HG02885 (cell line): Measurements from ENCODE around the gene ASIC4.

Experiments used
- ATAC-seq: cut with Tn5 transposase; IDR thresholded peaks from one replicate; pipeline ENCODE4 v1.9.1; 2021; ENCODE audit warnings: mild to moderate bottlenecking; ENCODE audit not compliant: unreplicated experiment, poor library complexity

ASIC4 gene

DNA sequence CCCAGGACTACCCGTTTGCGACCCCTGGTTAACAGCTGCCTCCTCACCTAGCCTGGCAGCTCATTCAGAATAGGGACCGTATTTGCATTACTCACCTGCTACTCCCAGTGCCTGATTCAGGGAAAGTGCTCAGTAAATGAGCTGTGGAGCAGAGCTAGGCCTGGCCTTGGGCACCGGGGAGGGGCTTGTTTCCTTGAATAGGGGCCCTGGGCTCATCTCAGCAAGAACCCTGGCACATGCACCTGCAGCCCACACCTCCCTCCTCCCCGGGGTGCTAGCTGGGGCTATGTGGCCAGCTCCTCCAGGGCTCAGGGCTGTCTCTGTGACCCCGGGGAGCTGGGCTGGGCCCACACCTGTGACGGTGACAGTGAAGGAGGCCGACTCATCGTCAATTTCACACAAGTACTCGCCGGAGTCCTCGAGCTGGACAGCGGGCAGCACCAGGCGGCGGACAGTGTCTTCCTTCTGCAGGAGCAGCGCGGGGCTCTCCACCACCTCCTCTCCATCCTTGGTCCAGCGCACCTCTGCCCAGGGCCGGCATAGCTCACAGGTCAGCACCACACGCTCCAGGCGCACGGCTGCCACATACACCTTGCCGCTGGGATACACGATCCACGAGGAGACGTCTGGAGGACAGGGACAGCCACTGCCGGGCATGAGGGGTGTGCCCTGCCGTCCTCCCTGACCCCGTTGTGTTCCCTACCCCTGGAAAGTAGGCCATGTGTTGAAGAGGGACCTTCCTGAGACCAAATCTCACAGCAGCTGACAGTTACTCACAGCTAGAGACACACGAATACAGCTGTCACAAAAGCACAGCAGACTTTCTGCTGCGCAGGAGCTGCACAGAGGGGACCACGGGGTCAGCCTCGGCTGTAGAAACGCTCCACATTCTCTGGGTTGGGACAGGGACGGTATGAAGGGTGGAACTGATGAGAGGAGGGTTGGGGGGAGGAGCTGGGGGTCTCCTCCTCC is 48.1 kb downstream of the ASIC4 start:
- ATAC-seq = no peak

DNA sequence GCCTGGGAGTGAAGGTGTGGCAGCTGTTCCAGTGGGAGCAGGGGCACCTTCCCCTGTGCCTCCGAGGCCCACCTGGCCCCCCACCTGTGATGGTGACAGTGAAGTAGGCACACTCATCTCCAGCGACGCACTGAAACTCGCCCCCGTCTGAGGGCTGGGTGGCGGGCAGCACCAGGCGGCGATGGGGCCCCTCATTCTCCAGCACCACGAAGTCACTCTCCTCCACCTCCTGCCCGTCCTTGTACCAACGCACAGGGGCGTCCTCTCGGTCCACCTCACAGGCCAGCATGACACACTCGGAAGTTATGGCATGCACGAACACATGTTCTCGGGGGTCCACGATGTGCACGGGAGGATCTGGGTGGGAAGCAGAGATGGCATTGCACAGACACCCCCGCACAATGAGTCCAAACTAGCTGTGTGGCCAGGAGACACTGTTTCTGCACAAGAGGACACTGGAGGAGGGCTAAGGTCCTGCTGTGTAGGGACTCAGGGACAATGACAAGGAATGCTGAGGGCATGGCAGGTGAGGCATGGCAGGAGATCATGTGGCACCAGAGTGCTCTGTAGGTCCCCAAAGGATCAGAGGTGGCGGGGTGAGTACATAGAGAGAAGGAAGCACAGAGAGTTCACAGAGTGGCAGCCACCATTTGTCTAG is 49.1 kb downstream of the ASIC4 start:
- ATAC-seq = no peak

DNA sequence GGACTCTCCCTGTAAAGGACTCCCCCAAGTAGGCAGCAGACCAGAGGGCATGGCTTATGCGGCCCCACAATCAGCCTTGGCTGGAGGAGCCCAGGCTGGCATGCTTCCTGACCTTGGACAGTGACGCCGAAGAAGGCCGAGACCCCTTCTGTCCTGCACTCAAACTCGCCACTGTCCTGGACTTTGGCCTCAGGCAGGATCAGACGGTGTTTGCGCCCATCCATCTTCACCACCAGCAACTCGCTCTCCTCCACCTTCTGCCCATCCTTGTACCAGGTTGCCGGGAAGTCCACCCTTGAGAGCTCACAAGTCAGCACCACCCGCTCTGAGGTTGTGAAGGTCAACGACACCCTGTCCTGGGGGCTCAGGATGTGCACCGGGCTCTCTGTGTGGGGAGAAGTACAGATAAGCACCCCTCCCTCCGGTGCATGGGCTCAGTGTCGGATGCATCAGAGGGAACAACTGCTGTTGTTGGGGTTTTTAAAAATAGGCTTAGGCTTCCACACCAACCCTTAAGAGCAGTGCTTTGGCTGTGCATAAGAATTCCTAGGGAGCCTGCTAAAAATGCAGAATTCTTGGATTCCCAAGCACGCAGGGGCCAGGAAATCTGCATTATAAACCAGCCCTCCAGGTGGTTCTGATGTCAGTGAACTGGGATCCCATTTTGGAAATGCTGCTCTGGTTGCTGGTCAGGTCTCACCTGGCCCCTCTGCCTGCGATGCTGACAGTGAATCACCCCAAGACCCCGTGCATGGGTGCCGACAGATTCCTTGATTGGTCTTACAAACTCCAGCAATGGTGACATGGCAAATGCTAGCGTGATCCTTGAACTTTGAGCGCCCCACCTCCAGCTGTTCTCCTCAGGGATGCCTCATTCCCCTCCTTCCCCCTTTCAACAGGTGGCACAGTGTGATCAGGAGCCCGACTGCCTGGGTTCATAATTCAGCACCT is 51.1 kb downstream of the ASIC4 start:
- ATAC-seq = no peak

DNA sequence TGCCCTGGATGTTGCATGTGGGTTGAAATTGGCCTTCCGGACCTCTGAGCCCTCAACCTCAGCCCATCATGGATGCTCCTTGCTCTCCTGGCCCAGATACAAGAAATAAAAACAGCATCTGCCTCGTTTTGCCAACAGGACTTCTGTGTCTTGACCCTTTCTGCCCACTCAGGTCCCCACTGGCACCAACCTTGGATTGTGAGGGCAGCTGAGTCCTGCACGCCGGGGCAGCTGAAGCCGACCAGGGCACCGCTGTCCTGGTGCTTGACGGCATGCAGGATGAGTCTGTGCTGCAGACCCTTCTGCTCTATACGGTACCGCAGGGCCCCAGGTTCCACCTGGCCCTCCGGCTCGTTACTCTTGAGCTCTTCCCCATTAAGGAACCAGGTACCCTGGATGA is 52.4 kb downstream of the ASIC4 start:
- ATAC-seq = no peak

DNA sequence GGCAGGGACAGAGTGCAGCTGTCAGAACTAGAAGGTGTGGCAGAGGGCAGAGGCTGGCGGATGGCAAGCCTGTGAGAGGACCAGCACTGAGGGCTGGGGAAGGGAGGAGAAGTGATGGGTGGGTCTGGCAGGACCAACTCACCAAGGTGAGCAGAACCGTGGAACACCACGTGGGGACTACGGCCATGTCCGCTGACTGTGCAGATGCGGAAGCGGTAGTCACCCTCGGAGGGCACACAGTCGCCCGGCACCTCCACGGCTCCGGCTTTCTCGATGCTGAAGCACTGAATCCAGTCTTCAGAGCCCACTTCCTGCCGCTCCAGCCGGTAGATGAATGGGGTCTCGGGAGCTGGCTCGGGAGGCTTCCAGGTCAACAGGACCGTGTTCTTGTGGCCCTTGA is 52.8 kb downstream of the ASIC4 start:
- ATAC-seq = no peak

GRCh38 chr2:219567791-219568361 is 53.6 kb downstream of the ASIC4 start:
- ATAC-seq = no peak

- no peak for ATAC-seq
Measured at GRCh38 chr2:219569041-219569440, 54.8 kb downstream of the ASIC4 start.

- no peak for ATAC-seq
Measured at GRCh38 chr2:219569635-219570034, 55.4 kb downstream of the ASIC4 start.

- no peak for ATAC-seq
Measured at GRCh38 chr2:219570194-219570923, 56.1 kb downstream of the ASIC4 start.

- no peak for ATAC-seq
Measured at GRCh38 chr2:219570924-219571310, 56.6 kb downstream of the ASIC4 start.

- ATAC-seq = no peak
Measured at GRCh38 chr2:219571311-219572236, 57.3 kb downstream of the ASIC4 start, which contains the start of gene OBSL1. TSS of gene OBSL1 (minus strand) at chr2:219571539. CDS start at chr2:219571232, 307 bp downstream.

GRCh38 chr2:219572237-219573001 is 58.1 kb downstream of the ASIC4 start, which contains the start of gene INHA:
TSS of gene INHA (plus strand) at chr2:219572310. CDS start at chr2:219572375, 65 bp downstream.
- no peak for ATAC-seq

DNA sequence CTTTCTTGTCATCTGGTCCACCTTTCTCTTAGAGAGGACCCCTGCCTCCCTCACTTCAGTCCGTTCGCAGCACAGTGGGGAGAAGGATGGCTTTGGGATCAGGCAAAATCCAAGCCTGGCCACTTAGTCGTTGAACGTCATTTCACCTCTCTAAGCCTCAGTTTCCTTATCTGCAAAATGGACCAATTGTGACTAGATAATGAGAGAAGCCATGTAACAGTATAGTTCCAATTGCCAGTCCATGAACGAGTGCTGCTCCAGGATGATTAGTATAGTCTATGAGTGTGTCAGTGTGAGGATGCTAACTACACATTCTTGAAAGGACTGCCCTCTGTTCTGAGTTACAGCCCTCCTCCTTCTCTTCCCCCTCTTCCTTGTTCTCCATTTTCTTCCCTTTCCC is 58.9 kb downstream of the ASIC4 start:
- no peak for ATAC-seq

GRCh38 chr2:219574484-219575311 is 60.4 kb downstream of the ASIC4 start:
- ATAC-seq = no peak

DNA sequence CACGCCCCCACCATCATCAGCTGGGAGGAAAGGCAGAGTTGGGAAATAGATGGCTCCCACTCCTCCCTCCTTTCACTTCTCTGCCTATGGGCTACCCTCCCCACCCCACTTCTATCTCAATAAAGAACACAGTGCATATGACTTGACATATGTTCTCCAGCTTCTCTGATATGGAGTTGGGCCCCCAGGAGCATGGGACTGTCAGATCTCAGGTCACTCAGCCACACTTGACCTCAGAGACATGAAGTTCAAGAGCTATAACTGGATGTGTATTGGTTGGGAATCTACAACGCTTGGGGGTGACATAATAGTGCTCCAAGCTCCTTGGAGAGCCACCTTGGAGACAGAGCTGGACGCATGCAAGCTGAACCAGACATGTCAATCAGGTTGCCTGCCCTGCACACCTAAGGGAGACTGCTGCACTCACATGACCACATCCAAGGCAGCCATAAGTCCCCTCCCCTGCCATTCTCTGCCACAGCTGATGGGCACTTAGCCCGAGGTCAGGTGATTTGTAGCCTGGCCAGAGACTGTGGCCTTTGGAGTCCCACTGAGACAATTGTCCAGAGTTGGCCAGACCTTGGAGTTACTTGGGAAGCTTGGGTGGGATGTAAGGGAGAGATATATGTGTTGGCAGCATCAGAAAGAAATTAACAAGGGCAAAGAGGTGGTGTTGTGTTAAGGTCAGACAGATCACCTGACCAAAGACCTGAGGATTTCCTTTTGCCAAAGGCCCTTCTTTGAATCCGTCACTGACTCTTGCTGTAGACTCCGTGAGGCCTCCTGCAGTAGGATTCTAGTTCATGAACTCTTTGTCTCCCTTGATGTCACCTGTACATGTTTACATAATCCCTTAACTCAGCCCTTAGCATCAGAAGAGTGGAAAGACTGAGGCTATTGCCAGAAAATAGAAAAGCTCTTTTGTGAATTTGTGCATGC is 61.6 kb downstream of the ASIC4 start:
- ATAC-seq = no peak
